Osteoblast (primary cell): ENCODE measurements around the gene FBXL7. TPM values are rescaled to one million over a fixed set of nuclear protein-coding genes. Genes with fewer than 3 reads are reported as not detected.

Experiments used
- DNase-seq: peaks from one replicate; pipeline ENCODE4 v3.0.0; 2011; ENCODE audit warnings: low spot score, mixed read lengths; ENCODE audit not compliant: insufficient read length; ENCODE audit errors: missing footprints
- H2AFZ ChIP-seq: 2 replicates; pipeline ENCODE4 v1.6.0; 2011; ENCODE audit warnings: mild to moderate bottlenecking, low read length
- H3K27ac ChIP-seq: 2 replicates; pipeline ENCODE4 v1.5.1; 2011; ENCODE audit warnings: mild to moderate bottlenecking, low read depth, low read length, moderate library complexity
- H3K27me3 ChIP-seq: 2 replicates; pipeline ENCODE4 v1.6.0; 2012; ENCODE audit warnings: mild to moderate bottlenecking, control low read depth, inconsistent platforms, low read length, moderate library complexity; ENCODE audit not compliant: insufficient read depth
- H3K36me3 ChIP-seq: 2 replicates; pipeline ENCODE4 v1.5.1; 2011; ENCODE audit warnings: mild to moderate bottlenecking, low read length, control low read depth, moderate library complexity; ENCODE audit not compliant: insufficient read depth
- H3K4me1 ChIP-seq: 2 replicates; pipeline ENCODE4 v1.5.1; 2011; ENCODE audit warnings: mild to moderate bottlenecking, low read length, control low read depth, moderate library complexity; ENCODE audit not compliant: insufficient read depth
- H3K4me2 ChIP-seq: 2 replicates; pipeline ENCODE4 v1.6.0; 2011; ENCODE audit warnings: mild to moderate bottlenecking, low read length; ENCODE audit not compliant: insufficient read depth
- H3K4me3 ChIP-seq: fragments of 200-600 bp; sonication (generic); 3 replicates; pipeline ENCODE4 v1.5.1; 2012; ENCODE audit warnings: mild to moderate bottlenecking, low read length, inconsistent platforms; ENCODE audit not compliant: insufficient read depth
- H3K79me2 ChIP-seq: 2 replicates; pipeline ENCODE4 v1.6.0; 2012; ENCODE audit warnings: mild to moderate bottlenecking, low read length, control low read depth, inconsistent platforms; ENCODE audit not compliant: insufficient read depth
- H3K9me3 ChIP-seq: 2 replicates; pipeline ENCODE4 v1.5.1; 2011; ENCODE audit warnings: low read depth, low read length, control low read depth
- H4K20me1 ChIP-seq: 2 replicates; pipeline ENCODE4 v1.6.0; 2012; ENCODE audit warnings: mild to moderate bottlenecking, low read length, control low read depth; ENCODE audit not compliant: insufficient read depth
- total RNA-seq: library from RNA; depleted of rRNA; stranded (reverse); fragments of >200 nt; gene quantifications from 2 replicates; pipeline ENCODE4 v1.2.3, GENCODE V29; 2012
- TF ChIP-seq, protein P1 (sequence below): IDR thresholded peaks from 2 replicates; pipeline ENCODE4 v1.5.1; 2011; ENCODE audit warnings: mild to moderate bottlenecking, low read depth, low read length, moderate library complexity; ENCODE audit errors: extremely low read depth

Gene FBXL7
- total RNA-seq, 1 donor, result 13.4 TPM

- Histone ChIP-seq H4K20me1 (peaks cover 38% of the 10 kb centered on the region), H3K9me3 (no peaks in the 10 kb centered on the region)
- no peak for DNase-seq
These were observed 100.1 kb downstream of the FBXL7 start for GRCh38 chr5:15600035-15600434.

DNA sequence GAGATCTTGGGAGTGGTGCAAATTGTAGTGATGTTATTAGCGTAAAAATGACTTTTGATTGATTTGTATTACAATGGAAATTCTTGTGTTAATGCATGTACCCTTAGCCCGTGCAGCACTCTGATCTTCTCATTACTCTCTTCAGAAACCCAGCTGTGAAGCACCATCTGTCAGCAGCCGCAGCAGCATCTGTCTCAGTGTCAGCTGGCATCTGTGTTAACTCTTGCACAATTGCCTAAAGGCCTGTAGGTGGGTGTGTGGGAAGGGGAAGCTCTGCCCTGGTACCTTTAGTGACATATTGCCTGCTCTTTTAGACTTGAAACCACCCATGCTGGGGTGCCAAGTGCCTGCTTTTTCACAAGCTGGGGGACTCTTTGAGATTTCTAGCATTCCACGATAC is 101.3 kb downstream of the FBXL7 start:
- no peak for DNase-seq
- no peaks in the 10 kb centered on the region for H3K4me1 ChIP-seq
- peaks cover 9% of the 10 kb centered on the region for H3K79me2 ChIP-seq
- TF ChIP-seq, protein P1, sequence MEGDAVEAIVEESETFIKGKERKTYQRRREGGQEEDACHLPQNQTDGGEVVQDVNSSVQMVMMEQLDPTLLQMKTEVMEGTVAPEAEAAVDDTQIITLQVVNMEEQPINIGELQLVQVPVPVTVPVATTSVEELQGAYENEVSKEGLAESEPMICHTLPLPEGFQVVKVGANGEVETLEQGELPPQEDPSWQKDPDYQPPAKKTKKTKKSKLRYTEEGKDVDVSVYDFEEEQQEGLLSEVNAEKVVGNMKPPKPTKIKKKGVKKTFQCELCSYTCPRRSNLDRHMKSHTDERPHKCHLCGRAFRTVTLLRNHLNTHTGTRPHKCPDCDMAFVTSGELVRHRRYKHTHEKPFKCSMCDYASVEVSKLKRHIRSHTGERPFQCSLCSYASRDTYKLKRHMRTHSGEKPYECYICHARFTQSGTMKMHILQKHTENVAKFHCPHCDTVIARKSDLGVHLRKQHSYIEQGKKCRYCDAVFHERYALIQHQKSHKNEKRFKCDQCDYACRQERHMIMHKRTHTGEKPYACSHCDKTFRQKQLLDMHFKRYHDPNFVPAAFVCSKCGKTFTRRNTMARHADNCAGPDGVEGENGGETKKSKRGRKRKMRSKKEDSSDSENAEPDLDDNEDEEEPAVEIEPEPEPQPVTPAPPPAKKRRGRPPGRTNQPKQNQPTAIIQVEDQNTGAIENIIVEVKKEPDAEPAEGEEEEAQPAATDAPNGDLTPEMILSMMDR, result no peak
- no peak overlapping the region for H3K4me2 ChIP-seq
- no peak overlapping the region for H2AFZ ChIP-seq
- H3K27ac ChIP-seq, result no peak overlapping the region
- peaks cover 36% of the 10 kb centered on the region for H4K20me1 ChIP-seq
- no peaks in the 10 kb centered on the region for H3K27me3 ChIP-seq
- no peak overlapping the region for H3K4me3 ChIP-seq
- H3K36me3 ChIP-seq, result no peaks in the 10 kb centered on the region
- H3K9me3 ChIP-seq, result no peaks in the 10 kb centered on the region

More at GRCh38 chr5:15600035-15600434, 100.1 kb downstream of the FBXL7 start:
- Histone ChIP-seq H3K27me3 (no peaks in the 10 kb centered on the region), H3K4me2 (no peak overlapping the region), H2AFZ (no peak overlapping the region), H3K36me3 (no peaks in the 10 kb centered on the region), H3K27ac (no peak overlapping the region), H3K4me1 (no peaks in the 10 kb centered on the region), H3K79me2 (peaks cover 9% of the 10 kb centered on the region), H3K4me3 (no peak overlapping the region)
- TF ChIP-seq, protein P1, result no peak

DNA sequence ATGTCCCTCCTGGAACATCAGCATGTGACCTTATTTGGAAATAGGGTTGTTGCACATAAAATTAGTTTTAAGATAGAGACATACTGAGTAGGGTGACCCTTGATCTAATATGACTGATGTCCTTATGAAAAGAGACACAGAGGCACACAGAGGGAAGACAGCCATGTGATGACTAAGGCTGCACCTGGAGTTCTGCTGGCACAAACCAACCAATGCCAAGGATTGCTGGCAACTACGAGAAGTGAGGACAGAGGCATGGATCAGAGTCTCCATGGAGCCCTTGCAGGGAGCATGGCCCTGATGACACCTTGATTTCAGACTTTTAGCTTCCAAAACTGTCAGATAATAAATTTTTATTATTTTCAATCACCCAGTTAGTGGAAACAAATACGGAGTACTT is 101.9 kb downstream of the FBXL7 start:
- Histone ChIP-seq H3K4me1 (no peaks in the 10 kb centered on the region), H3K4me2 (no peak overlapping the region), H2AFZ (no peak overlapping the region), H3K27ac (no peak overlapping the region), H3K9me3 (no peaks in the 10 kb centered on the region), H4K20me1 (peaks cover 30% of the 10 kb centered on the region), H3K4me3 (no peak overlapping the region), H3K27me3 (no peaks in the 10 kb centered on the region), H3K36me3 (no peaks in the 10 kb centered on the region), H3K79me2 (peaks cover 9% of the 10 kb centered on the region)
- DNase-seq, result no peak
- TF ChIP-seq, protein P1, result no peak

- peaks cover 2% of the 10 kb centered on the region for H3K79me2 ChIP-seq
- no peaks in the 10 kb centered on the region for H3K27me3 ChIP-seq
- H3K27ac ChIP-seq, result no peak overlapping the region
- no peaks in the 10 kb centered on the region for H3K9me3 ChIP-seq
- H3K4me2 ChIP-seq, result no peak overlapping the region
- H3K36me3 ChIP-seq, result no peaks in the 10 kb centered on the region
- no peak for DNase-seq
- H3K4me1 ChIP-seq, result no peaks in the 10 kb centered on the region
- no peak overlapping the region for H2AFZ ChIP-seq
- H3K4me3 ChIP-seq, result no peak overlapping the region
- peaks cover 12% of the 10 kb centered on the region for H4K20me1 ChIP-seq
- TF ChIP-seq, protein P1, result no peak
These were observed 105.0 kb downstream of the FBXL7 start for GRCh38 chr5:15604986-15605385.
